Ishikawa (cell line): Measurements from ENCODE around the gene GSTM3.
"Not testable (repeated sequence)": the region's sequence is repeated elsewhere in the genome, so short reads cannot be mapped to it uniquely, and the experiment has no call there.

Experiments
- CEBPB ChIP-seq: IDR thresholded peaks from 2 replicates; pipeline ENCODE4 v1.6.1; 2012
- CREB1 ChIP-seq: IDR thresholded peaks from 2 replicates; pipeline ENCODE4 v1.6.1; 2012; ENCODE audit warnings: low read depth
- EGR1 ChIP-seq: IDR thresholded peaks from 2 replicates; pipeline ENCODE4 v1.6.1; 2012
- FOXM1 ChIP-seq: IDR thresholded peaks from 2 replicates; pipeline ENCODE4 v1.6.1; 2012; ENCODE audit warnings: low read depth, borderline replicate concordance
- NFIC ChIP-seq: IDR thresholded peaks from 2 replicates; pipeline ENCODE4 v1.6.1; 2012
- RAD21 ChIP-seq: IDR thresholded peaks from 2 replicates; pipeline ENCODE4 v1.6.1; 2012; ENCODE audit warnings: low read depth
- TAF1 ChIP-seq: IDR thresholded peaks from 2 replicates; pipeline ENCODE4 v1.6.1; 2012; ENCODE audit warnings: low read depth, mild to moderate bottlenecking
- TCF12 ChIP-seq: IDR thresholded peaks from 2 replicates; pipeline ENCODE4 v1.6.1; 2012; ENCODE audit warnings: low read depth
- TEAD4 ChIP-seq: IDR thresholded peaks from 2 replicates; pipeline ENCODE4 v1.6.1; 2012
- YY1 ChIP-seq: IDR thresholded peaks from 2 replicates; pipeline ENCODE4 v1.6.1; 2012; ENCODE audit warnings: low read depth
- ZBTB7A ChIP-seq: IDR thresholded peaks from 2 replicates; pipeline ENCODE4 v1.6.1; 2012; ENCODE audit warnings: low read depth
- TF ChIP-seq, protein P1 (sequence below): IDR thresholded peaks from 2 replicates; pipeline ENCODE4 v1.6.1; 2012
- TF ChIP-seq, protein P2 (sequence below): IDR thresholded peaks from 2 replicates; pipeline ENCODE4 v1.6.1; 2012; ENCODE audit warnings: low read depth, mild to moderate bottlenecking
- TF ChIP-seq, protein P3 (sequence below): IDR thresholded peaks from 2 replicates; pipeline ENCODE4 v1.6.1; 2012

Gene GSTM3

DNA sequence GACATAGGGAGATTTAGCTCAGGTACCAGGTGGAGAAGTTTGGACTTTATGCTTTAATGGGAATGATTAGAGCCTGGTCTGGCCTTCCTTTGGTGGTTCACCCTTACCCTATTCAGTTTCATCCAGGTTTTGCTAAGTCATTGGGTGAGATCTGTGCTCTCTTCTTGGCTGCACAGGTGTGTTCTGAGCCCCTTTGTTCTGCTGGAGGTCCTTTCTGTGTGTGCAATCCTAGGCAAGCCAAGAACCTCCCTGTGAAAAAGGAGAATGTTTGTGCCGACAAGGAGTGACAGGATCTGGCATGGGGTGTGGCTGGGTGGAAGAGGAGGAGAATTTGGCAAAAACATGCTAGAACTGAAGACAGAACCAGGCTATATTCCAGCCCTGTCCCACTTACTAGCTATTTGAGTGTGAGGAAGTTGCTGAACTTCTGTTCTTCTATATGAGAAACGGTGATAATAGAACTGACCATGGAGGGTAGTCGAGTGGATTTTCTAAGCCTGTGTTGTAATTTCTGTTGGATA, 24.2 kb downstream of the GSTM3 start:
- TF ChIP-seq, protein P1, sequence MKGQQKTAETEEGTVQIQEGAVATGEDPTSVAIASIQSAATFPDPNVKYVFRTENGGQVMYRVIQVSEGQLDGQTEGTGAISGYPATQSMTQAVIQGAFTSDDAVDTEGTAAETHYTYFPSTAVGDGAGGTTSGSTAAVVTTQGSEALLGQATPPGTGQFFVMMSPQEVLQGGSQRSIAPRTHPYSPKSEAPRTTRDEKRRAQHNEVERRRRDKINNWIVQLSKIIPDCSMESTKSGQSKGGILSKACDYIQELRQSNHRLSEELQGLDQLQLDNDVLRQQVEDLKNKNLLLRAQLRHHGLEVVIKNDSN: no peak
- TF ChIP-seq TCF12: no peak
- no peak for TF ChIP-seq TAF1
- no peak for TF ChIP-seq CEBPB
- no peak for TF ChIP-seq RAD21
- TF ChIP-seq CREB1: no peak
- no peak for TF ChIP-seq FOXM1
- no peak for TF ChIP-seq YY1

DNA sequence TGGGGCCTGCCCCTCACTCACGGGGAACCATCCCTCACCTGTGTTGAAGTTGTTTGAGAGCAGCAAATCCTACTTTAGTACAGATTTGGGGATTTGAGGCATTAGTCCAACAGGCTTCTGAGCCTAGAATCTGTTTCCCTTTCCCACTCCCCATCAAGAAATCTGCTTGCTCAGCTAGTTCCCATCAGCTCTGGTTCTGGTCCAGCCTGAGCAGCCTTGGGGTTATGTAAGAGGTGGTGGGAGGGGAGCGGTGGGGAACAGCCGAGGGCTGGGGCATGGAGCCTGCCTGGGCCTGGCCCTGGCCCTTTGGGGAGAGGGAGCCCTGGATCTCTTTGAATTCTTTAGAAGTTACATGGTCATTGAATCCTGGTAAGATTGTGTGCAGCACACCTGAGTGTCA, 24.7 kb downstream of the GSTM3 start:
- TF ChIP-seq TEAD4 (no peak), CEBPB (no peak), TAF1 (no peak), RAD21 (no peak), YY1 (no peak), TCF12 (no peak)
- TF ChIP-seq, protein P1: no peak
- TF ChIP-seq, protein P2, sequence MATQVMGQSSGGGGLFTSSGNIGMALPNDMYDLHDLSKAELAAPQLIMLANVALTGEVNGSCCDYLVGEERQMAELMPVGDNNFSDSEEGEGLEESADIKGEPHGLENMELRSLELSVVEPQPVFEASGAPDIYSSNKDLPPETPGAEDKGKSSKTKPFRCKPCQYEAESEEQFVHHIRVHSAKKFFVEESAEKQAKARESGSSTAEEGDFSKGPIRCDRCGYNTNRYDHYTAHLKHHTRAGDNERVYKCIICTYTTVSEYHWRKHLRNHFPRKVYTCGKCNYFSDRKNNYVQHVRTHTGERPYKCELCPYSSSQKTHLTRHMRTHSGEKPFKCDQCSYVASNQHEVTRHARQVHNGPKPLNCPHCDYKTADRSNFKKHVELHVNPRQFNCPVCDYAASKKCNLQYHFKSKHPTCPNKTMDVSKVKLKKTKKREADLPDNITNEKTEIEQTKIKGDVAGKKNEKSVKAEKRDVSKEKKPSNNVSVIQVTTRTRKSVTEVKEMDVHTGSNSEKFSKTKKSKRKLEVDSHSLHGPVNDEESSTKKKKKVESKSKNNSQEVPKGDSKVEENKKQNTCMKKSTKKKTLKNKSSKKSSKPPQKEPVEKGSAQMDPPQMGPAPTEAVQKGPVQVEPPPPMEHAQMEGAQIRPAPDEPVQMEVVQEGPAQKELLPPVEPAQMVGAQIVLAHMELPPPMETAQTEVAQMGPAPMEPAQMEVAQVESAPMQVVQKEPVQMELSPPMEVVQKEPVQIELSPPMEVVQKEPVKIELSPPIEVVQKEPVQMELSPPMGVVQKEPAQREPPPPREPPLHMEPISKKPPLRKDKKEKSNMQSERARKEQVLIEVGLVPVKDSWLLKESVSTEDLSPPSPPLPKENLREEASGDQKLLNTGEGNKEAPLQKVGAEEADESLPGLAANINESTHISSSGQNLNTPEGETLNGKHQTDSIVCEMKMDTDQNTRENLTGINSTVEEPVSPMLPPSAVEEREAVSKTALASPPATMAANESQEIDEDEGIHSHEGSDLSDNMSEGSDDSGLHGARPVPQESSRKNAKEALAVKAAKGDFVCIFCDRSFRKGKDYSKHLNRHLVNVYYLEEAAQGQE: no peak

DNA sequence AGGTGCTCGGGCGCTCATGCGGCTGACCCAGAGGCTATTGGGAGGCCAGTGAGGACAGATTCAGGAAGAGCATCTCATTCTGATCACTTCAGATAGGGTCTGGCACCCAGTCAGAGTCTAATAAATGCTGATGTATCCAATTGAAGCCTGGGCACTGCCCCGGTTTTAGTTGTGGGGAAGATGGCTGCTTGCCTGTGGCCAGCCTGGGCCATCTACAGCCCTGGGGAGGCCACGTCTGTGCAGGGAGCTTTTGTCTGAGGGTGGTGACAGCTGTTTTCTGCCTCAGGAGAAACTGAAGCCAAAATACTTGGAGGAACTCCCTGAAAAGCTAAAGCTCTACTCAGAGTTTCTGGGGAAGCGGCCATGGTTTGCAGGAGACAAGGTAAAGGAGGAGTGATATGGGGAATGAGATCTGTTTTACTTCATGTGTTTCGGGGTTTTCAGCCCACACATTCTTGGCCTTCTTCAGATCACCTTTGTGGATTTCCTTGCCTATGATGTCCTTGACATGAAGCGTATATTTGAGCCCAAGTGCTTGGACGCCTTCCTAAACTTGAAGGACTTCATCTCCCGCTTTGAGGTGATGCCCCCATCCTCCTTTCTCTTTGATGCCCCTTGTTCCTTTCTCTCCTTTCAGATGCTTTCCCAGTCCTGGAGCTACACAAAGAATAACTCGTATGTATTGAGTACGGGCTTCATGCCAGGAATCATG, 26.0 kb downstream of the GSTM3 start:
- TF ChIP-seq TEAD4: no peak
- no peak for TF ChIP-seq TAF1
- no peak for TF ChIP-seq CEBPB
- TF ChIP-seq EGR1: no peak
- TF ChIP-seq CREB1: no peak
- TF ChIP-seq, protein P3, sequence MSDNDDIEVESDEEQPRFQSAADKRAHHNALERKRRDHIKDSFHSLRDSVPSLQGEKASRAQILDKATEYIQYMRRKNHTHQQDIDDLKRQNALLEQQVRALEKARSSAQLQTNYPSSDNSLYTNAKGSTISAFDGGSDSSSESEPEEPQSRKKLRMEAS: no peak
- TF ChIP-seq TCF12: no peak
- TF ChIP-seq YY1: no peak
- no peak for TF ChIP-seq FOXM1
- TF ChIP-seq, protein P2: no peak
- TF ChIP-seq NFIC: no peak
- TF ChIP-seq, protein P1: no peak

DNA sequence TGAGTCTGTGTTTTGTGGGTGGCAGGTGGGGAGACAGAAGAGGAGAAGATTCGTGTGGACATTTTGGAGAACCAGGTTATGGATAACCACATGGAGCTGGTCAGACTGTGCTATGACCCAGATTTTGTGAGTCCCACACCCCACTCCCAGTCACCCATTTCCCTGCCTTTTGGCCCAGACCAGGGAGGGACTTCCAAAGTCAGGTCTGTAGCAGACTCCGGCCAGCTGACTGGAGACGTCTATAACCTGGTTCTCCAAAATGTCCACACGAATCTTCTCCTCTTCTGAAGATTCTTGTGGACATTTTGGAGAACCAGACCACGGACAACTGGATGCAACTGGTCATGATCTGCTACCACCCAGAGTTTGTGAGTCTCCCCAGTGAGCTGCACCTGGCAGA, 27.2 kb downstream of the GSTM3 start:
- no peak for TF ChIP-seq ZBTB7A
- no peak for TF ChIP-seq TCF12

DNA sequence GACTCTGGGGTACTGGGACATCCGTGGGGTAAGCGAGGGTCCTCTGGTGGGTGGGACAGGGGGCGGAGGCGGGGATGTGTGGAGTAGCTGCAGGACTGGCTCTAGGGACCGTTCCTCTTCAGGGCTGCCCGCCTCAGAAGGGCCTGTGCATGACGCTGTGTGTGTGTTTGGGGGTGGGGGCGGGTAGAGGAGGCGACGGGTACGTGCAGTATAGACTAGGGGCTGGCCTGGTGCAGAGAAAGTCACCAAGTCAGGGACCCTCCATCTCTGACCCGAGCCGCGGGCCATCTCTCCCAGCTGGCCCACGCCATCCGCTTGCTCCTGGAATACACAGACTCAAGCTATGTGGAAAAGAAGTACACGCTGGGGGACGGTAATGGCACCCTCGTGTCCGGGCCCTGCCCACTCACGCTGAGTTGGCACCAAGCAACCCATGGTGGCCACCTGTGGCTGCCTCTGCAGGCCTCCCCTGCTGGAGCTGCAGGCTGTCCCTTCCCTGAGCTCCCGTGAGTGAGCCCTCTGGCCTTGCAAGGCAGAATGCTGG, 28.4 kb downstream of the GSTM3 start:
- no peak for TF ChIP-seq CREB1
- TF ChIP-seq ZBTB7A: no peak
- no peak for TF ChIP-seq NFIC

DNA sequence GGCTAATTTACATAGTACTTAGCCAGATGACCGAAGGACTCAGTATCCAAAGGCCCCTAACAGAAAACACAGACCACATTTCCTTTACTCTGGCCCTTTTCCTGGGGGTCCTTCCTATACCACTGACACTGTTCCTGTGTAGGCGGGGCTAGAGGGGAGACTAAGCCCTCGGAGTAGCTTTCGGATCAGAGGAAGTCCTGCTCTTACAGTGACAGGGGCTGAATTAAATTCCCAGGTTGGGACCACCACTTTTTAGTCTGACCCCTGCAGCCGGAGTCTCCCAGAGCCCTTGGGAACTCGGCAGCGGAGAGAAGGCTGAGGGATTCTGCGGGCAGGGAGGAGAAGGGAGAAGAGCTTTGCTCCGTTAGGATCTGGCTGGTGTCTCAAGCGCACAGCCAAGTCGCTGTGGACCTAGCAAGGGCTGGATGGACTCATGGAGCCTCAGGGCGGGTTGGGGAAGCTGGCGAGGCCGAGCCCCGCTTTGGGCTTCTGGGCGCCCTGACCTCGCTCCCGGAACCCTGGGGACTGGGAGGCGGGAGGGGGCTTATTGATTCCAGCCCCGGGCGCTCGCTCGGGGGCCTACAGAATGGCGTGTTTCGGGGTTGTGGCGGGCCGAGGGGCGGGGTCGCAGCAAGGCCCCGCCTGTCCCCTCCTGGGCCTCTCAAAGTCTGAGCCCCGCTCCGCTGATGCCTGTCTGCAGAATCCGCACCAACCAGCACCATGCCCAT, 29.1 kb downstream of the GSTM3 start, which contains the start of gene GSTM5:
Gene GSTM5, plus strand, starts transcription at position 659 of the 728 bp plus-strand sequence. Its CDS starts 62 bp downstream, at position 721.
- not testable (repeated sequence) for TF ChIP-seq TEAD4, RAD21, TAF1
